Endothelial cell of hepatic sinusoid (primary cell): ENCODE measurements around the gene PRUNE2.
"Not testable (repeated sequence)": the region's sequence is repeated elsewhere in the genome, so short reads cannot be mapped to it uniquely, and the experiment has no call there.

Source experiments
- in situ Hi-C: cut with HindIII; loops from 2 replicates; pipeline ENCODE4 v1.10.0; 2017; ENCODE audit warnings: low sequenced_read_pairs

The PRUNE2 gene

GRCh38 chr9:76609285-76610010 lies 296.5 kb downstream of the PRUNE2 start:
- in situ Hi-C loops: no loop called here

- in situ Hi-C loops: no loop called here
Measured at GRCh38 chr9:76608575-76609273, 297.2 kb downstream of the PRUNE2 start.

GRCh38 chr9:76607730-76608436 lies 298.0 kb downstream of the PRUNE2 start:
- in situ Hi-C loops: no loop called here

- in situ Hi-C loops: no loop called here
Measured at GRCh38 chr9:76605321-76605900, 300.5 kb downstream of the PRUNE2 start.

- in situ Hi-C loops: no loop called here
Measured at GRCh38 chr9:76603931-76604570, 301.9 kb downstream of the PRUNE2 start.

GRCh38 chr9:76603448-76603895 lies 302.4 kb downstream of the PRUNE2 start:
- in situ Hi-C loops: no loop called here

GRCh38 chr9:76602199-76602598 lies 303.7 kb downstream of the PRUNE2 start:
- in situ Hi-C loops: no loop called here

GRCh38 chr9:76600007-76600615 lies 305.8 kb downstream of the PRUNE2 start:
- in situ Hi-C loops: no loop called here

GRCh38 chr9:76598981-76599380 lies 306.9 kb downstream of the PRUNE2 start:
- in situ Hi-C loops: no loop called here

- in situ Hi-C loops: no loop called here
Measured at GRCh38 chr9:76595645-76596044, 310.3 kb downstream of the PRUNE2 start.

GRCh38 chr9:76594764-76595424 lies 311.0 kb downstream of the PRUNE2 start:
- in situ Hi-C loops: no loop called here

GRCh38 chr9:76593961-76594735 lies 311.8 kb downstream of the PRUNE2 start:
- in situ Hi-C loops: not testable (repeated sequence)

GRCh38 chr9:76592974-76593347 lies 313.0 kb downstream of the PRUNE2 start:
- in situ Hi-C loops: no loop called here

- in situ Hi-C loops: no loop called here
Measured at GRCh38 chr9:76592091-76592973, 313.6 kb downstream of the PRUNE2 start.

GRCh38 chr9:76591256-76591950 lies 314.5 kb downstream of the PRUNE2 start:
- in situ Hi-C loops: no loop called here

- in situ Hi-C loops: no loop called here
Measured at GRCh38 chr9:76588316-76588715, 317.6 kb downstream of the PRUNE2 start.

GRCh38 chr9:76586390-76587314 lies 319.3 kb downstream of the PRUNE2 start:
- in situ Hi-C loops: no loop called here
